HepG2 (cell line): ENCODE data around the gene NCMAP. TPM values are rescaled to one million over a fixed set of nuclear protein-coding genes. Genes with fewer than 3 reads are reported as not detected.

Experiments used
- ATAC-seq: fragments of 200-7000 bp; cut with Tn5 transposase; 3 replicates; pipeline ENCODE4 v1.9.1; 2020; ENCODE audit warnings: mild to moderate bottlenecking, moderate library complexity
- BruUV-seq: library from RNA; stranded (reverse); fragments of 400-500 nt; replicated peaks from 2 replicates; lab custom pipeline; 2021; lab: Mats Ljungman, UMichigan
- CTCF ChIA-PET: fragments of 300-600 bp; formaldehyde crosslinking; extraction: SDS; loops from one replicate; lab custom pipeline; 2021; ENCODE audit warnings: low total read pairs, inconsistent platforms, low intra/inter-chr PET ratio; lab: Yijun Ruan, JAX
- POLR2A ChIA-PET: fragments of 350-600 bp; sonication (Branson Sonifier 250); formaldehyde crosslinking; loops from one replicate; lab custom pipeline; 2020; ENCODE audit warnings: antibody characterized with exemption, inconsistent platforms; lab: Yijun Ruan, JAX
- DNase-seq: peaks from one replicate; pipeline ENCODE4 v3.0.0-alpha.2; 2015; ENCODE audit warnings: low spot score
- FAIRE-seq: peaks from 3 replicates; lab custom pipeline; 2011; peaks lifted over from hg19 to GRCh38; lab: Jason Lieb, UNC
- H2AFZ ChIP-seq: one replicate; pipeline ENCODE4 v1.6.1; 2011; ENCODE audit warnings: low read length, inconsistent platforms
- H3K27ac ChIP-seq: fragments of 300-600 bp; 3 replicates; pipeline ENCODE4 v1.8.0; 2011; ENCODE audit warnings: mixed run types, mild to moderate bottlenecking, mixed read lengths, low read length, inconsistent platforms; ENCODE audit not compliant: insufficient read depth; ENCODE audit errors: extremely low read length
- H3K27me3 ChIP-seq, 2 experiments: fragments of 200-600 bp in 1 of 2; 2 replicates in 1 of 2; 3 replicates in 1 of 2; pipeline versions ENCODE4 v1.6.0 to v1.8.0; 2011; ENCODE audit warnings: low read length in 2 of 2, mild to moderate bottlenecking in 2 of 2, moderate library complexity in 2 of 2, inconsistent platforms in 1 of 2; ENCODE audit not compliant: insufficient read depth in 2 of 2, control insufficient read depth in 1 of 2
- H3K36me3 ChIP-seq, 2 experiments: fragments of 200-600 bp in 1 of 2; replicated peaks in 1 of 2; 2 replicates in 1 of 2; 3 replicates in 1 of 2; pipeline versions ENCODE4 v1.5.1 to v1.8.0; 2011; ENCODE audit warnings: low read length in 2 of 2, inconsistent platforms in 1 of 2; ENCODE audit not compliant: insufficient read depth in 2 of 2, control insufficient read depth in 1 of 2
- H3K4me1 ChIP-seq: 2 replicates; pipeline ENCODE4 v1.5.1; 2012; ENCODE audit warnings: low read length, inconsistent platforms; ENCODE audit not compliant: insufficient read depth
- H3K4me2 ChIP-seq: 2 replicates; pipeline ENCODE4 v1.6.0; 2011; ENCODE audit warnings: low read depth, low read length, inconsistent platforms
- H3K4me3 ChIP-seq, 3 experiments: fragments of 200-600 bp in 1 of 3; sonication (generic), shearing (Covaris generic) in 1 of 3; replicated peaks in 1 of 3; 2 replicates each; pipeline ENCODE4 v1.5.1; 2011 to 2016; ENCODE audit warnings: low read length in 3 of 3, inconsistent platforms in 2 of 3, low read depth in 2 of 3, mild to moderate bottlenecking in 2 of 3, control low read depth in 1 of 3, mixed read lengths in 1 of 3; ENCODE audit not compliant: insufficient read depth in 1 of 3
- H3K79me2 ChIP-seq: one replicate; pipeline ENCODE4 v1.6.1; 2011; ENCODE audit warnings: low read length, inconsistent platforms; ENCODE audit not compliant: insufficient read depth
- H3K9ac ChIP-seq: 2 replicates; pipeline ENCODE4 v1.6.0; 2011; ENCODE audit warnings: mild to moderate bottlenecking, low read depth, low read length, inconsistent platforms; ENCODE audit not compliant: insufficient read depth
- H3K9me3 ChIP-seq: 2 replicates; pipeline ENCODE4 v1.5.1; 2012; ENCODE audit warnings: mild to moderate bottlenecking, low read length
- H4K20me1 ChIP-seq: 2 replicates; pipeline ENCODE4 v1.6.0; 2011; ENCODE audit warnings: inconsistent platforms, mild to moderate bottlenecking, low read length, moderate library complexity; ENCODE audit not compliant: insufficient read depth
- ERF ChIP-seq: IDR thresholded peaks from 2 replicates; pipeline ENCODE4 v1.6.1; 2018; ENCODE audit warnings: missing biosample characterization, missing genetic modification reagents
- FOSL2 ChIP-seq: sonication (generic); formaldehyde crosslinking; IDR thresholded peaks from 2 replicates; pipeline ENCODE4 v1.4.0; 2020; ENCODE audit warnings: missing genetic modification reagents
- GATAD2A ChIP-seq: IDR thresholded peaks from 2 replicates; pipeline ENCODE4 v1.6.1; 2016
- MED1 ChIP-seq: sonication (generic); formaldehyde crosslinking; IDR thresholded peaks from 2 replicates; pipeline ENCODE4 v1.4.0; 2020; ENCODE audit warnings: missing genetic modification reagents
- PITX1 ChIP-seq: sonication (generic); formaldehyde crosslinking; IDR thresholded peaks from 2 replicates; pipeline ENCODE4 v1.5.1; 2020; ENCODE audit warnings: mild to moderate bottlenecking, missing genetic modification reagents
- RARA ChIP-seq: IDR thresholded peaks from 2 replicates; pipeline ENCODE4 v1.6.1; 2016; ENCODE audit warnings: missing genetic modification reagents, missing compliant biosample characterization
- SMAD1 ChIP-seq: sonication (generic); formaldehyde crosslinking; IDR thresholded peaks from 2 replicates; pipeline ENCODE4 v1.4.0; 2020; ENCODE audit warnings: missing genetic modification reagents, low read depth, mild to moderate bottlenecking, borderline replicate concordance
- YEATS4 ChIP-seq: sonication (generic); formaldehyde crosslinking; IDR thresholded peaks from 2 replicates; pipeline ENCODE4 v1.4.0; 2020; ENCODE audit warnings: missing genetic modification reagents, borderline replicate concordance
- ZNF232 ChIP-seq: sonication (generic); formaldehyde crosslinking; IDR thresholded peaks from 2 replicates; pipeline ENCODE4 v1.4.0; 2020; ENCODE audit warnings: missing genetic modification reagents, borderline replicate concordance
- ZNF253 ChIP-seq: sonication (generic); formaldehyde crosslinking; IDR thresholded peaks from 2 replicates; pipeline ENCODE4 v1.8.0; 2022; ENCODE audit warnings: mild to moderate bottlenecking, missing genetic modification reagents, borderline replicate concordance
- WGBS: methylation state at CpG from one replicate; pipeline ENCODE4 v1.1.6; 2017; ENCODE audit warnings: low lambda C conversion rate; 5-methylcytosine and 5-hydroxymethylcytosine counted together
- in situ Hi-C: cut with HindIII; loops from 2 replicates; pipeline ENCODE4 v1.10.0; 2017; ENCODE audit warnings: low pct_unique_long_range_greater_than_20kb; ENCODE audit not compliant: extremely low pct_ligation_motif_present
- intact Hi-C: fragments of 100-400 bp; cut with micrococcal nuclease; formaldehyde crosslinking; loops from one replicate; pipeline ENCODE4 v1.10.0; 2022; ENCODE audit not compliant: unreplicated experiment
- polyA plus RNA-seq, 8 experiments: library from polyadenylated mRNA; depleted of rRNA in 3 of 8; stranded (reverse) in 7 of 8; unstranded in 1 of 8; fragments of >200 nt; fragmentation: Illumina TruSeq in 4 of 8; extraction: Trizol in 4 of 8; gene quantifications; 2 replicates each; pipeline versions ENCODE4 v1.2.1 to v1.2.3, GENCODE V29; 2011 to 2016; ENCODE audit warnings: low read depth in 4 of 8, missing spikeins in 1 of 8, mixed read lengths in 1 of 8; ENCODE audit not compliant: insufficient read depth in 1 of 8
- total RNA-seq, 5 experiments: library from RNA; depleted of rRNA; stranded (reverse); fragments of >200 nt; fragmentation: Illumina TruSeq; extraction: Trizol; gene quantifications; 2 replicates each; pipeline ENCODE4 v1.2.3, GENCODE V29; 2016; ENCODE audit warnings: low read depth in 1 of 5
- TF ChIP-seq, protein P1 (sequence below): sonication (generic); formaldehyde crosslinking; conservative IDR thresholded peaks from 2 replicates; pipeline ENCODE4 v1.4.0; 2020; ENCODE audit warnings: missing genetic modification reagents
- TF ChIP-seq, protein P2 (sequence below): sonication (generic); formaldehyde crosslinking; IDR thresholded peaks from 2 replicates; pipeline ENCODE4 v1.4.0; 2020; ENCODE audit warnings: missing genetic modification reagents
- TF ChIP-seq, protein P3 (sequence below): IDR thresholded peaks from 2 replicates; pipeline ENCODE4 v1.6.1; 2016
- TF ChIP-seq, protein P4 (sequence below): IDR thresholded peaks from 2 replicates; pipeline ENCODE4 v1.4.0; 2020; ENCODE audit warnings: mild to moderate bottlenecking, missing genetic modification reagents

The NCMAP gene
- total and polyA plus RNA-seq, 2 of the 13 experiments (the other 11 are each of a cell fraction or from before 2014, with no cell fraction given): 2.7 to 20.0 TPM

DNA sequence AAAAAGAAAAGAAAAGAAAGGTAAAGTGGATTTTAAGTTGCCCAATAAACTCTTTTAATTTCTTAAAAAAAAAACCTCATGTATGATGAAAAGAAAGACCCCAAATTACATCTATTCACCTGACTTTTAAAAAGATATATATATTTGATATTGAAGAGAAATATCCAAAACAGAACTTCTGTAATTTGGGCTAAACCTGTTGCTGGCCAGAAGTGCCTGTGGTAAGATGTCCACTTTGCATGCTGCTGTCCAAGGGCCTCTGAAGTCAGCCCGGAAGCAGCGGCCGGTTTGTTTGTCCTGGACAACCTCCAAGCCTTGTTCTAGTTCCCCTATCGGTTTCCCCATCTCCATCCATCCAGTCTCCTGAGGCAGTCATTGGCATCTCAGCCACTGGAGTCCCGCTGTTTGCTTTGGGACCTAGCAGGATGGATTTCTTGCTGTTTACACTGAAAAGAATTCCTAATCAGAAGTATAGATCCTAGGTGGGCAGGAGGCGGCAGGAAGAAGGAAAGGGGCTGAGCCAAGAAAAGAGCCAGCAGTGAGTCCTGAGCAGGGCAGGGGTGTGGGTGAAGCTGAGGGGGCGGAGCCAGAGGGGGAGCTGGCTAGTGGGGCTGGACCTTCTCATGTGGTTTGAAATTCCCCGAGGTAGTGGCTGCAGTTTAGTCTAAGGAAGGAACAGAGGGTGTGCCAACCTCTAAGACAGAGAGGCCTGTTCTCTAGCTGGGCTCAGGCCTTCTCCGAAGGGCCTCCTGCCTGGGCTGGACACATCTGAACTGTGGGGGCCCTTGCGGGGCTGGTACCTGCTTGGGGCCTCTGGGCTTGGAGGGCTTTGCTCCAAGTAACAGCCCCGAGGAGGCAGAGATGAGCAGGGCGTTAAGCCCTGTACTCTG, 3.3 kb downstream of the NCMAP start:
- Histone ChIP-seq H3K27ac (peak overlapping the region; percentile 59), H3K36me3 (no peaks in the 10 kb centered on the region; a peak in 1 of 5 replicates), H3K9me3 (no peaks in the 10 kb centered on the region), H3K27me3 (no peaks in the 10 kb centered on the region), H3K4me3 (peak overlapping the region in 1 of 3 experiments; percentile 82; a peak in 1 of 6 replicates), H3K4me1 (peaks cover 60% of the 10 kb centered on the region), H4K20me1 (no peaks in the 10 kb centered on the region; the same call in 1 of the 2 replicates), H3K79me2 (peaks cover 4% of the 10 kb centered on the region), H3K4me2 (peak overlapping the region; percentile 96), H2AFZ (no peak overlapping the region), H3K9ac (no peak overlapping the region; the same call in 1 of the 2 replicates)
- POLR2A ChIA-PET: interaction anchor here (0.9 to 2.1 kb wide), 4 partner anchors 9 to 28 kb away, joined by 3 to 8 read pairs (median 6); no protein-coding TSS in a partner anchor
- intact Hi-C loops: loop anchor here (5.0 kb wide), 2 partner anchors 57 to 78 kb away; partner anchors contain the start of gene RCAN3
- BruUV-seq: no TSS peak
- peak; percentile 89 for DNase-seq
- peak; percentile 71 for ATAC-seq
- WGBS: 15% methylated on average over 8 of the region's 12 CpGs
- in situ Hi-C loops: no loop called here
- peak; percentile 70 for FAIRE-seq
- CTCF ChIA-PET: no interaction called here
- TF ChIP-seq ERF (0 out of 2 replicates have a peak, but pooled peaks have one; percentile 34), GATAD2A (peak; percentile 89), FOSL2 (peak; percentile 62), ZNF253 (no peak), MED1 (CRISPR knock-in tag) (peak; percentile 61), YEATS4 (CRISPR knock-in tag) (peak; percentile 32; the same call in 1 of the 2 replicates), RARA (CRISPR knock-in tag) (peak; percentile 73), ZNF232 (0 out of 2 replicates have a peak, but pooled peaks have one; percentile 15), PITX1 (CRISPR knock-in tag) (peak; percentile 24; the same call in 1 of the 2 replicates), SMAD1 (no peak)
- TF ChIP-seq, protein P1, sequence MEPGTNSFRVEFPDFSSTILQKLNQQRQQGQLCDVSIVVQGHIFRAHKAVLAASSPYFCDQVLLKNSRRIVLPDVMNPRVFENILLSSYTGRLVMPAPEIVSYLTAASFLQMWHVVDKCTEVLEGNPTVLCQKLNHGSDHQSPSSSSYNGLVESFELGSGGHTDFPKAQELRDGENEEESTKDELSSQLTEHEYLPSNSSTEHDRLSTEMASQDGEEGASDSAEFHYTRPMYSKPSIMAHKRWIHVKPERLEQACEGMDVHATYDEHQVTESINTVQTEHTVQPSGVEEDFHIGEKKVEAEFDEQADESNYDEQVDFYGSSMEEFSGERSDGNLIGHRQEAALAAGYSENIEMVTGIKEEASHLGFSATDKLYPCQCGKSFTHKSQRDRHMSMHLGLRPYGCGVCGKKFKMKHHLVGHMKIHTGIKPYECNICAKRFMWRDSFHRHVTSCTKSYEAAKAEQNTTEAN (CRISPR knock-in tag): 0 out of 2 replicates have a peak, but pooled peaks have one; percentile 26
- TF ChIP-seq, protein P2, sequence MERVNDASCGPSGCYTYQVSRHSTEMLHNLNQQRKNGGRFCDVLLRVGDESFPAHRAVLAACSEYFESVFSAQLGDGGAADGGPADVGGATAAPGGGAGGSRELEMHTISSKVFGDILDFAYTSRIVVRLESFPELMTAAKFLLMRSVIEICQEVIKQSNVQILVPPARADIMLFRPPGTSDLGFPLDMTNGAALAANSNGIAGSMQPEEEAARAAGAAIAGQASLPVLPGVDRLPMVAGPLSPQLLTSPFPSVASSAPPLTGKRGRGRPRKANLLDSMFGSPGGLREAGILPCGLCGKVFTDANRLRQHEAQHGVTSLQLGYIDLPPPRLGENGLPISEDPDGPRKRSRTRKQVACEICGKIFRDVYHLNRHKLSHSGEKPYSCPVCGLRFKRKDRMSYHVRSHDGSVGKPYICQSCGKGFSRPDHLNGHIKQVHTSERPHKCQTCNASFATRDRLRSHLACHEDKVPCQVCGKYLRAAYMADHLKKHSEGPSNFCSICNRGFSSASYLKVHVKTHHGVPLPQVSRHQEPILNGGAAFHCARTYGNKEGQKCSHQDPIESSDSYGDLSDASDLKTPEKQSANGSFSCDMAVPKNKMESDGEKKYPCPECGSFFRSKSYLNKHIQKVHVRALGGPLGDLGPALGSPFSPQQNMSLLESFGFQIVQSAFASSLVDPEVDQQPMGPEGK: peak; percentile 54; the same call in 1 of the 2 replicates
- TF ChIP-seq, protein P3, sequence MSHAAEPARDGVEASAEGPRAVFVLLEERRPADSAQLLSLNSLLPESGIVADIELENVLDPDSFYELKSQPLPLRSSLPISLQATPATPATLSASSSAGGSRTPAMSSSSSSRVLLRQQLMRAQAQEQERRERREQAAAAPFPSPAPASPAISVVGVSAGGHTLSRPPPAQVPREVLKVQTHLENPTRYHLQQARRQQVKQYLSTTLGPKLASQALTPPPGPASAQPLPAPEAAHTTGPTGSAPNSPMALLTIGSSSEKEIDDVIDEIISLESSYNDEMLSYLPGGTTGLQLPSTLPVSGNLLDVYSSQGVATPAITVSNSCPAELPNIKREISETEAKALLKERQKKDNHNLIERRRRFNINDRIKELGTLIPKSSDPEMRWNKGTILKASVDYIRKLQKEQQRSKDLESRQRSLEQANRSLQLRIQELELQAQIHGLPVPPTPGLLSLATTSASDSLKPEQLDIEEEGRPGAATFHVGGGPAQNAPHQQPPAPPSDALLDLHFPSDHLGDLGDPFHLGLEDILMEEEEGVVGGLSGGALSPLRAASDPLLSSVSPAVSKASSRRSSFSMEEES (CRISPR knock-in tag): peak; percentile 11; the same call in 1 of the 2 replicates
- TF ChIP-seq, protein P4, sequence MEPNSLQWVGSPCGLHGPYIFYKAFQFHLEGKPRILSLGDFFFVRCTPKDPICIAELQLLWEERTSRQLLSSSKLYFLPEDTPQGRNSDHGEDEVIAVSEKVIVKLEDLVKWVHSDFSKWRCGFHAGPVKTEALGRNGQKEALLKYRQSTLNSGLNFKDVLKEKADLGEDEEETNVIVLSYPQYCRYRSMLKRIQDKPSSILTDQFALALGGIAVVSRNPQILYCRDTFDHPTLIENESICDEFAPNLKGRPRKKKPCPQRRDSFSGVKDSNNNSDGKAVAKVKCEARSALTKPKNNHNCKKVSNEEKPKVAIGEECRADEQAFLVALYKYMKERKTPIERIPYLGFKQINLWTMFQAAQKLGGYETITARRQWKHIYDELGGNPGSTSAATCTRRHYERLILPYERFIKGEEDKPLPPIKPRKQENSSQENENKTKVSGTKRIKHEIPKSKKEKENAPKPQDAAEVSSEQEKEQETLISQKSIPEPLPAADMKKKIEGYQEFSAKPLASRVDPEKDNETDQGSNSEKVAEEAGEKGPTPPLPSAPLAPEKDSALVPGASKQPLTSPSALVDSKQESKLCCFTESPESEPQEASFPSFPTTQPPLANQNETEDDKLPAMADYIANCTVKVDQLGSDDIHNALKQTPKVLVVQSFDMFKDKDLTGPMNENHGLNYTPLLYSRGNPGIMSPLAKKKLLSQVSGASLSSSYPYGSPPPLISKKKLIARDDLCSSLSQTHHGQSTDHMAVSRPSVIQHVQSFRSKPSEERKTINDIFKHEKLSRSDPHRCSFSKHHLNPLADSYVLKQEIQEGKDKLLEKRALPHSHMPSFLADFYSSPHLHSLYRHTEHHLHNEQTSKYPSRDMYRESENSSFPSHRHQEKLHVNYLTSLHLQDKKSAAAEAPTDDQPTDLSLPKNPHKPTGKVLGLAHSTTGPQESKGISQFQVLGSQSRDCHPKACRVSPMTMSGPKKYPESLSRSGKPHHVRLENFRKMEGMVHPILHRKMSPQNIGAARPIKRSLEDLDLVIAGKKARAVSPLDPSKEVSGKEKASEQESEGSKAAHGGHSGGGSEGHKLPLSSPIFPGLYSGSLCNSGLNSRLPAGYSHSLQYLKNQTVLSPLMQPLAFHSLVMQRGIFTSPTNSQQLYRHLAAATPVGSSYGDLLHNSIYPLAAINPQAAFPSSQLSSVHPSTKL: peak; percentile 88
